SKM-1 (cell line): ENCODE measurements around the gene GIN1.
"Not testable (repeated sequence)": the region's sequence is repeated elsewhere in the genome, so short reads cannot be mapped to it uniquely, and the experiment has no call there.

Experiments used
- DNase-seq: peaks from one replicate; lab custom pipeline; 2025; ENCODE audit not compliant: unreplicated experiment; lab: John Stamatoyannopoulos, UW

Gene GIN1, protein sequence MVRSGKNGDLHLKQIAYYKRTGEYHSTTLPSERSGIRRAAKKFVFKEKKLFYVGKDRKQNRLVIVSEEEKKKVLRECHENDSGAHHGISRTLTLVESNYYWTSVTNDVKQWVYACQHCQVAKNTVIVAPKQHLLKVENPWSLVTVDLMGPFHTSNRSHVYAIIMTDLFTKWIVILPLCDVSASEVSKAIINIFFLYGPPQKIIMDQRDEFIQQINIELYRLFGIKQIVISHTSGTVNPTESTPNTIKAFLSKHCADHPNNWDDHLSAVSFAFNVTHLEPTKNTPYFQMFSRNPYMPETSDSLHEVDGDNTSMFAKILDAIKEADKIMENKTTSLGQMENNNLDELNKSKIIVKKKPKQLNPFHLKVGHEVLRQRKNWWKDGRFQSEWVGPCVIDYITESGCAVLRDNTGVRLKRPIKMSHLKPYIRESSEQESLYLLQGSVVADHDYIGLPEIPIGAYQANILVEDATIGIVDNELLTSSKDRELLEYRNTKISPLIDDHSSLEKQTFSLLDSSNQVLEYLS

DNA sequence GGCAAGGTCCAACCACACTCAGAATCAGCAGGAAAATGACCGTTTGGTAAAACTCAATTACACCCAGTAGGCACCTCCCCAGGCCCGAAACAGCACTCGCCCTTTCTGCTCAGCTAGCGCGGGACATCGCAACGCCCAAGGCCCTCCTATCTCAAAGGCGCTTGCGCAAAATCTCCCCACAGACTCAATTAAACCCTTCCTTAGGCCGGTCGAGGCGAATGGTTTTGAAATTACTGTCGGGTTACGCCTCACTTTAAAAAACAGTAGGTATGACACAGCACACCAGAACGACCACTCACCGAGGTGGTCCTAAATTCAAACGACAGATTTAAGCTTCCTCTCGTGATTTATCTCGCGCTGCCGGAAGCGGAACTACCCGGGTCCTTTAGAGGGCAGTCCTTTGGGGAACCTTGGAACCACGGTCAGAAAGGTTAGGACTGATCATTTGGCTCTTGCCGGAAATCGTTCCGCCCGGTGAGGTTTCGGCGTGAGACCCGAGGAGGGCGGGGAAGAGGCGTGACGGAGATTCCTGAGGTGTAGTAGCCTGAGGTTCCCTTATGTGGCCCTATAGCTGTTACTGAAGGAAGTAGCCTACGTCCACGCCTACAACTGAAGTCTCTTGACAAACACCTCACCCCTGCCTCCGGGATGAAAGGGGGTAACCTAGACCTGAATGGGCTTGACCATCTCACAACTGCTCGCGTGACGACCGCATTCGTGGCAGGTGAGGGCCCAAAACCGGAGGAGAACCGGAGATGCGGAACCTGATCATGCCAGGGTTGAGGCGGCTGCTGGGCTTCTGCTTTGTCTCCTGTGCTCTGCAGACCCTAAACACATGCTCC lies at the start of gene GIN1, which contains the start of gene PPIP5K2:
Gene GIN1 (minus strand): TSS at position 374 of the 842 bp plus-strand sequence. CDS start 11,431 bp downstream, outside the sequence.
Gene PPIP5K2 (plus strand): TSS at position 537 of the 842 bp plus-strand sequence. CDS start 9,289 bp downstream, outside the sequence.
- DNase-seq = peak; percentile 96

DNA sequence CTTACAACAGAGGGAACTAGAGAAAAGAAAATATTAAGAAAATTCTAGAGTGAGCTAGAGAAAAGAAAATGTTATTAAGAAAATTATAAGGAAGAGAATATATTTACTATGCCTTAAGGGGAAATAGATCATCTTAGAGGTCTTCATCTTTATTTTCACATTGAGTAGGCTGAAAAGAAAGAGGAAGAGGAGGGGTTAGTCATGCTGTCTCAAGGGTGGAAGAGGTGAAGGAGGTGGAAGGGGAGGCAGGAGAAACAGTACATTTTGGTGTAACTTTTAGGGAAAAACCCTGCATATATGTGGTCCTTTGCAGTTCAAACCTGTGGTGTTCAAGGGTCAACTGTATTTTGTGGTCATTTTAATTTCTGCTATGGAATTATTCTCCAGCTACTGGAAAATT lies 46.8 kb upstream of the GIN1 start:
- DNase-seq = no peak

DNA sequence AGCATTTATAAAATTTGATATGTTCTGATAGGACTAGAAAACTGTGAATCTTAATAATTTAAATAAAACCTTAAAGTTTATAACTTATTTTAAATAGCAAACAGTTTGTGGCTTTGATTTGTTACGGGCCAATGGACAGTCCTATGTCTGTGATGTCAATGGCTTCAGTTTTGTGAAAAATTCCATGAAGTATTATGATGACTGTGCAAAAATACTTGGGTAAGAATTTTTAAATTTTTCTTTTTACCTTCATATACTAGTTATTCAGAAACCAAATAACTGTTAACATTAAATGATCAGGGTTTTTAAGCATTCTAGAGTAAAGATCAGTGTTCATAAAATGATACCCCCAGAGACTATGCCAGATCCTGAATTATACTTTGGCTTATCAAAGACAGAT lies 31.2 kb upstream of the GIN1 start:
- DNase-seq = no peak

DNA sequence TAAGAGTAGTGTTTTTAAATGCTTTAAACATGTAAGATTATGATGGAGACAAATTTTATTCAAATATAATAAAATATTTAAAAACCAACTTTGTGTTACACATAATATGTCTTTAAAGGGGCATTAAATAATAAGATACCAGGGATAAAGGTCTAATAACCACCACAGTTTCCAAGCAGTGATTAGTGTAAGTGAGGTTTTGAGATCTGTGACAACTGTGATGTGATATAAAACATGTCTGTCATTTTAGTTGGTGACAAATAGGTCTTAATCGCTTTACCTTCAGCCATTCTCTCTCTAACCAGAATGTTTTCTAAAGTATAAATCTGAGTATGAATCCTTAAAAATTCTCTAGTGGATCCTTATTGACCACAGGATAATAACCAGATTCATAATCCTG lies 28.3 kb upstream of the GIN1 start:
- DNase-seq = no peak

DNA sequence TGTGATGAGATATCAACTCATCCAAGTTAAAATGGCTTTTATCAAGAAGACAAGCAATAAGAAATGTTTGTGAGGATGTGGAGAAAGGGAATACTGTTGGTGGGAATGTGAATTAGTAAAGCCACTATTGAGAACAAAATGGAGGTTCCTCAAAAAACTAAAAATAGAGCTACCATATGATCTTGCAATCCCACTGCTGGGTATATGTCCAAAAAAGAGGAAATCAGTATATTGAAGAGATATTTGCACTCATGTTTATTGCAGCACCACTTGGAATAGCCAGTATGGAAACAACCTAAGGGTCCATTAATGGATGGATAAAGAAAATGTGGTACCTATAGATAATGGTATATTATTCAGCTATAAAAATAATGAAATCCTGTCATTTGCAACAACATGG lies 25.3 kb upstream of the GIN1 start:
- no peak for DNase-seq

DNA sequence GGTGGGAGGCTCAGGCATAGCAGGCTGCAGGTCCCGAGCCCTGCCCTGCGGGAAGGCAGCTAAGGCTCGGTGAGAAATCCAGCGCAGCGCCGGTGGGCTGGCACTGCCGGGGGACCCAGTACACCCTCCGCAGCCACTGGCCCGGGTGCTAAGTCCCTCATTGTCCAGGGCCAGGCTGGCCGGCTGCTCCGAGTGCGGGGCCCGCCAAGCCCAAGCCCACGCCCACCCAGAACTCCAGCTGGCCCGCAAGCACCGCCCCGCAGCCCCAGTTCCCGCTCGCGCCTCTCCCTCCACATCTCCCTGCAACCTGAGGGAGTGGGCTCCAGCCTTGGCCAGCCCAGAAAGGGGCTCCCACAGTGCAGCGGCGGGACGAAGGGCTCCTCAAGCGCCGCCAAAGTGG lies 22.2 kb upstream of the GIN1 start:
- not testable (repeated sequence) for DNase-seq

DNA sequence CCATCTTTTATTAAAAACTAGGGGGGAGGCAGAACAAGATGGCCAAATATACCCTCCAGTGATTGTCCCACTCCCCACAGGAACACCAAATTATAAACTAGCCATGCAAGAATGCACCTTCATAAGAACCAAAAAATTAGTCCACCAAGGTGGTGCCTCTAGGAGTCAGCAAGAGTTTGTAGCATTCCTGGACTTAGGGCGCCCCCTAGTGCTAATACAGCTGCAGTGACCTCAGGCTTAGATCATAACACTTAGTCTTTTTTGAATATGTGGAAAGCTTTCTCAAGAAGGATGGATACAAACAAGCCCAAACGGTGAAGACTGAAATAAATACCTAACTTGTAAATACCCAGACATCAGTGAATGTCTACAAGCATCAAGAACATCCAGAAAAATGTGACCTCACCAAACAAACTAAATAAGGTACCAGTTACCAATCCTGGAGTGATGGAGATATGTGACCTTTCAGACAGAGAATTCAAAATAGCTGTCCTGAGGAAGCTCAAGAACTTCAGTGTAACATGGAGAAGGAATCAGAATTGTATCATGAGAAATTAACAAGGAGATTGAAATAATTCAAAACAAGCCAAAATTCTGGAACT lies 19.4 kb upstream of the GIN1 start:
- DNase-seq = peak; percentile 63

DNA sequence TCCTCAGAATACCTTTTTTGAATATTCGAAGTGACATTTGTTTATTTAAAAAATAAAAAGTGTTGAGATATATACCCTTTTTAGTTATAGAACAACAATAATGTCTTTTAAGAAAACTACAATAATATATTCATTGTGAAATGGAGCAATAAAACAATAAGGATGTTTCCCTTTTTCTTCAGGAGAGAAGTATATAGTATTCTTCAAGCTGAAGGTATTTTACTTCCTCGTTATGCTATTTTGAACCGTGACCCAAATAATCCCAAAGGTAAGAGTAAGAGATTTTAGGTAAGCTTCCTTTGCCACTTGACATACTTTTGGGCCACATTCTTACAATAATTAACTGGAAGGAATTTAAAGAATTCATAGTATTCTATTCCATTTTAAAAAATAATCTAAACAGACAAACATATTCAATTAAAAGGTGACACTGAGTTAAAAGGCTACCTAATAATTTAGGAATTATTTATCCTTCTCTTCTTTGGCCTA lies 18.3 kb upstream of the GIN1 start:
- no peak for DNase-seq

DNA sequence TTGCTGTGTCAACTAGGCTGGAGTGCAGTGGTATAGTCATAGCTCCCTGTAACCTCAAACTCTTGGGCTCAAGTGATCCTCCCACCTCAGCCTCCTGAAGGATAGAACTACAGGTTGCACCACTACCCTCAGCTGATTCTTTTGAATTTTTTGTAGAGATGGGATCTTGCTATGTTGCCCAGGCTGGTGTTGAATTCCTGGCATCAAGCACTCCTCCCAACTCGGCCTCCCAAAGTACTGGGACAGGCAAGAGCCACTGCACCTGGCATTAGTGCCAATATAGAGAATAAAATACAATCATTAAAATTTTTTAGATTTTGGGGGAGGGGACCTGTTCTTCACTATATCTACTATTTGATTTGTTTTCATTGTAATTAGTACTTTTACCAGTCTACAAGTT lies 15.5 kb upstream of the GIN1 start:
- DNase-seq = no peak

DNA sequence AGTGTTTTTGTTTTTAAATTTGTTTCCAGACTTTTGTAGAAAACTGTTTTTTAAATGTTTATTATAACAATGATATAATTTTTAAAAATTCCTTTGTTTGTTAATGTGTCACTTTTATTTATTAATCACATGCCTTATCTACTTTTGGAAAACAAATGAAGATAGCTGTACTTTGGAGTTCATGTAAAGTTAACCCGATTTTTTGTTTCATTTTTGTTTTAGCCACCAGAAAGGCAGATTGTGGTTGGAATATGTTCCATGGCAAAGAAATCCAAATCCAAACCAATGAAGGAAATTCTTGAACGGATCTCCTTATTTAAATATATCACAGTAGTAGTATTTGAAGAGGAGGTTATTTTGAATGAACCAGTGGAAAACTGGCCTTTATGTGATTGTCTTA lies 13.3 kb upstream of the GIN1 start:
- no peak for DNase-seq

DNA sequence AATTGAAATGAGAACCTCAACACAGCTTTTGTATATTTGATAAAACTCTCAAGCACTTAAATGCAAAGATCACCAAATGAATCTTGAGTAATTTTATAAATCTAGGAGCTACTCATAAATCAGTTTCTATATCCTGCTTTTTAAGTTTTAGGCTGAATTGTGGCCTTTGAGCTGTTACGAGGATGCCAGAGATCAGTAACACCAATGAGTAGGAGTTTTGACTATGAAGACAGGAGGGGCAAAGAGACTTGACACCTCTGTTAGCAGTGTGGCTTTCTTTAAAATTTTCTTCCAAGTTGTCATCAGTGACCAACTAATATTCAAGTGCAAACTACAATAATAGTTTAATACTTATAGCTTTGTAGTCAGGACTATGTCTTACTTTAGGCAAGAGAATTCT lies 12.7 kb upstream of the GIN1 start:
- DNase-seq = no peak

DNA sequence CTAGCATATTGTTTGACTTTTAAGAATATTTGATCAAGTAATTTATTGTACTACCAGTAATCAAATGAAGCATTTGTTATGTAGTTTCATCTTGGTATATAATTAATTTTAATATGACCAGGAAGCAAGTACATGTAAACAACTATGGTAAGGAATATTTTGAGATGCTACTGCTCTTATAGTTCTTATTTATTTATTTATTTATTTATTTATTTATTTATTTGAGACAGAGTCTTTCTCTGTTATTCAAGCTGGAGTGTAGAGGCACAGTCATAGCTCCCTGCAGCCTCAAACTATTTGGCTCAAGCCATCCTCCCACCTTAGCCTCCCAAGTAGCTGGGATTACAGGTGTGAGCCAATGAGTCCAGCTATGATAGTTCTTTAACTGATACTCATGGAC lies 8.3 kb upstream of the GIN1 start:
- no peak for DNase-seq

DNA sequence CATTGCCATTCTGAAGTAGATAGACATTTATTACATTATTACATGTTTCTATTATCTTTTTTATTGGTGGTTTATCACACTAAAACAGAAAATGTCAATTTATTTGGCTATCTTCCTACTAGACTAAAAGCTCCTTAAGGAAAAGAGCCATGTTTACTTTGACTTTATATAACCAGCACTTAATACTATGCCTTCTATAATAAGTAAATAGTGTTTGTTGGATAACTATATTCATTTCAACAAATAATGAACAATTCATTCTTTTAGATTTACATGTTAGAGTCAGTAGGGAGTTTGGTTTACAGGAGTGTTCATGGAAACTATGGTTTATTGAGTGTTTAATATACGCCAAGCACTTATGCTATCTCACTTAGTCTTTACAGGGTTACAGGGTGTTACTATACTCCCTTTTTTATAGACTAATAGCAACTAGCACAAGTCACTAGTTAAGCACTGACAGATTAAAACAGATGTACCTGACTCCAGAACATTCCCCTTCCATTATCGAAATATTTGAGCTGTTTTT lies 7.4 kb upstream of the GIN1 start:
- DNase-seq = no peak

DNA sequence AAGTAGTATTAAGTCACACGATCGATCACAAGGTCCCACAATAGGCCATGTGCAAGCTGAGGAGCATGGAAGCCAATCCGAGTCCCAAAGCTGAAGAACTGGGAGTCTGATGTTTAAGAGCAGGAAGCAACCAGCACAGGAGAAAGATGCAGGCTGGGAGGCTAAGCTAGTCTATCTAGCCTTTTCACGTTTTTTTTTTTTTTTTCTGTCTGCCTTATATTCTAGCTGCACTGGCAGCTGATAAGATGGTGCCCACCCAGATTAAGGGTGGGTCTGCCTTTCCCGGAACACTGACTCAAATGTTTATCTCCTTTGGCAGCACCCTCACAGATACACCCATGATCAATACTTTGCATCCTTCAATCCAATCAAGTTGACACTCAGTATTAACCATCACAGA lies 6.6 kb upstream of the GIN1 start:
- no peak for DNase-seq

DNA sequence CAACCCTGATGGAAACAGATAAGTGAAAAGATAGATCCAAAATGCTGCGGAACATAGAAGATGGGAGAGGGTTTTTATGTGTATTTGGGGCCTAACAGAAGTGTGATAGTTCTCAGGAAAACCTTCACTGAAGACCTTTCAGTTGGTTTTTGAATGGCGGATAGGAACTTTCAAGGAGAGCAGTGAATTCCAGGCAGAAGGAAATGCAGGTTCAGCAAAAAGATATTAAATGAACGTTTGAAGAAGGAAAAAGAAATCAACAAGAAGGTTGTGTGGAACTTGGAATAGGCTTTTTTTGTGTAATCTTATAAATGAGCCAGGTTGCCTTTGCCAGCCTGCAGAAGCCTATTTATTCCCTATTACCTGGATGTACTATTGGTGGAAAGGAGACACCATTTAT lies 2.3 kb upstream of the GIN1 start:
- no peak for DNase-seq

DNA sequence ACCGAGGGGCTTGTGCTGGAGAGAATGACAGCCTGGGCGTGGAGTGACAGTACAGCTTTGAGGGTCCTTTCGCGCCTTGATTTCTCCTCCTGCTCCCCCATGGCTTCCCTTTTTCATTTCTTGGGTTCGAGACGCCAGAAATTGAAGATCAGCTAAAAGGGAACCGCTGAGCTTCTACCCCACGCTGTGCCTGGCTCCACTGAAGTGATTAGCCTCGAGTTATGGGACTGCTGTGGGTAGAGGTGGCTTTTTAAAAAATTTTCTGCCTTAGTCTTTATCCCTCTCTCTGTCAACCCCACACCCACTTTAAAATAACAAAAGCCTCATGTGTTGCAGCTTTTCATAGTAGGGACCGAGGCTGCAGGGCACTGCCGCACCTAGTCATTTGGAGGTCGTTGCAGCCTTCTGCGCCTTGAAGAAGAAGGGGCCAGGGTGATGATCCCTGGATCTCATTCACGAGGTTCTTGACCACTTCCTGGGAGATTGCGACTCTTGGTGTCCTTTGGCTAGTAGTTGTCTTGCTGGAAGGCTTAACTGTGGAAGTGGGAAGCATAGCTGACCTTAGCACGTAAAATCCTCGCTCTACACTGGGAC lies 766 bp upstream of the GIN1 start:
- DNase-seq = no peak

DNA sequence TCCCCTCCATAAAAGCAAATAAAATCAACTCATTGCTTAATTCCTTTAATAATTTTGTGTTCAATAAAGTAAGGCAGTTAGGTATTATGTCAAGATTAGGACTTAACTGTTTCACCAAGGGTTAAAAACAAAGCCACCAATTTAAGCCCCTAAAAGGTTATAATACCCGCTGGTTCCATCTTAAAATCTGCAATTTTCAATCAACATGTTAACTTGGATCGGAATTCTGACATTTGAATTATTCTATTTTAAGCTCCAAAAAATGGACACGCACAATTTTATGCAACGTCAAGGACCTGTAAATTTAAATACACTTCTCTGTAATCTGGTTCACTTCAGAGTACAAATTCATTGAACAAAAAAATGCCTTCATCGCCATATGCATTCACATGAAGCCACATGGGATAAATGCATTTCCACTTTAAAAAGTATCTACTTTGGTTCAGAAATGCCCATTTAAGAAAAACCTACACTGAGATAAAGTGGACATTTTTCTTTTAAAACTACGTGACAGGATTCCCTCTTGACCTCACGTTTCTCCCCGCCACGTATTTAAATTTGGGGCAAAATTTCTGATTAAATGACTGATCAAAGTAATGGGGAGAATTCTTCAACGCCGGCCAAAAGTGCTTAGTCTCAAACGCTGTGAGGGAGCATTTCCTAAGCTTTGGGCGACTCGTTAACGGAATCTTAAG lies 721 bp downstream of the GIN1 start:
- DNase-seq = no peak

DNA sequence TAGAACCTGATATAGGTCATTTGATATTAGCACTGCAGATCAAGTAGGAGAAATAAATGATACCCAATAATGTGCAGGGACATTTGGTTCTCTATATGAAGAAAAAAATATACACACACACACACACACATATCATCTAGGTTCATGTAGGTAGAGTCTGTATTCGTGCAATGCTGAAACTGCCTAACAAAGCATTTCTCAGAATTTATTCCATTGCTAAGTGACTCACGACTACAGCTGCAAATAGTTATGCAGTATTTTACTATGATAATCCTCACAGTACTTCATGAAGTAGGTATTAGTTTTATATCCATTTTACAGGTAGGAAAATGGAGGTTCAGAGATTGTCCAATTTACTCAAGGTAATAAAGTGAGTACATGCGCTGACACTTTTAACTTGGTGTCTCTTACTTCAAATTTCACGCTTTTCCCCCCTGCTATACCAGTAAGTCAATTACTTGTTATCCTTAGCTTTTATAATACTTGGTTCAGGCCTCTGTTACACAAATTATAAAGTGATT lies 2.4 kb downstream of the GIN1 start:
- DNase-seq = no peak

DNA sequence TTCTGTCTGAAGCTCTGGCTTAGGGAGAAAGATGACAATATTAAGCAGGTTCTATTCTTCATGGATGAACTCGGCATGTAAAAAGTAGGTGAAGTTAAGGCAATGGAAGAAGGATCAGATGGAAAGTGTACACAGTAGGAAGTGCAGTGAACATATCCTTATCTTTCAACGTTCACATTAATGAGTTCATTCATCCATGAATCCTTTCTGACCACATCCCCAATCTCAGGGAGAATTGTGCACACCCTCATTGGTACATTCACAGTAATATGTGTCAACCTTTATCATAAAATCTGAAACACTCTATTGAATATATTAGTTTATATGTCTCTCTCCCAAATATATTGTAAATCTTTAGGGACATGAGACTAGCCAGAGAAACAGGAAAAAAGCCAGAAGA lies 5.5 kb downstream of the GIN1 start:
- peak; percentile 10 for DNase-seq

DNA sequence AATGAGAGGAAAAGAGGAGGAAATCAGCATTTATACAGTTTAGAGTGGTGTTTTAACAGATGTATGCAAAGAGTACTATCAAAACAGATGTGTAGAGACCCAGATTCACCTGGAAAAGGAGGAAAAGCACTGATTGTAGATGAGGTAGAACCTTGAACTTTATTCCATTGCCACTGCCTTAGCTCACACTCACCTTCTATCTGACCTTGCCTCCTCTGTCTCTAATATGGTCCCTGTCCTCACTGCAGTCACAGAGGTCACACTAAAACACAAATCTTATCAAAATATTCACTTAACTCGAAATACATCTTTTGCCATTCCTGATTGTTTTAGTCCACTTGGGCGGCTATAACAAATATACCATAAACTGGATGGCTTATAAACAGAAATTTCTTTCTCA lies 7.0 kb downstream of the GIN1 start:
- no peak for DNase-seq
